Hematopoietic multipotent progenitor cell treated with erythropoietin and hydrocortisone succinate and interleukin-3 and kit ligand, for 17 days (in vitro differentiated cells): ENCODE measurements around the gene CHMP6.

Experiments used
- DNase-seq: peaks from one replicate; pipeline ENCODE4 v3.0.0-alpha.2; 2015; ENCODE audit warnings: low spot score

Gene CHMP6

DNA sequence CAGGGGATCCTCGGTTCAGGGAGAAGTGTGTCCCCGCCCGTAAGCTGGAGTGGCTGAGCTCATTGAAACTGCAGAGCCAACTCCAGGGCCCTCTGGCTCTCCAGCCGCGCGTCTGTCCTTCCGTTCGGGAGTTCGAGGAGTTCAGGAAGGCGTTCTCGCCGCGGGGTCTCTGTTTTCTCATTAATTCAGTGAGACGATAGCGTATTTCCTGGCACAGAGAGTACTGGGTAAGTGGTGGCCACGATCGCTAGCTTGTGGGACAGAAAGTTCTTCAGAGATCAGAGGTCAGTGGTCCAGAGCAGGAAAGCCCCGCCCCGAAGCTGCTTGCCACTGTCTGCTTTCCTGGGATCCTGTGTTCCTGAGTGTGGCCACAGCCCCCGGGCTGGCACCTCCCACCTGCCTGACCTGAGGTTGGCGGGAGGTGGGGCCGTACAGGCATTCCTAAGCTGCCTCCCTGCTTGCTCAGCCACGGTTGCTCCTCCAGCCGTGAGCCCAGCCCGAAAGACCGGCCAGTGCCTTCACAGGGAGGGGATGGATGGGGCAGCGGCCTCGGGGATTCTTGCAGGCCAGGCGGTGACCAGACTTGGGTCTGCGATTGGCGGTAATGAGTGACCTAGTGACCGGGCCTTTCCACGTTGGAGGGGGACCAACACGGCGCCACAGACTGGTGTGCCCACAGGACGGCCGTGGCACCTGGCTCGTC is 52.2 kb downstream of the CHMP6 start:
- no peak for DNase-seq

DNA sequence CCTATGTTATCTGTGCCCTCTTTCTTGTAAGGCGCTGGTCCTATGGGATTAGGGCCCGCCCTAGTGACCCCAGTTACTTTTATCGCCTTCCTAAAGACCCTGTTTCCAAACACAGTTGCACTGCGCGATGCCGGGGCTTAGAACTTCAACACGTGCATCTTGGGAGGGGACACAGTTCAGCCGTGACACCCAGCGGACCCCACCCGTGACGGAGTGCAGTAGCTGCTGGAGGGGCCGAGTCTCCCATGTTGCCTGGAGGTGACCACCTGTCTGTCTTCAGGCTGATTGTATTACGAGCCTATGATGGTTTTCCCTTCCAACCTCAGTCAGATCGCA is 52.8 kb downstream of the CHMP6 start:
- DNase-seq, result no peak

- no peak for DNase-seq
Observed at GRCh38 chr17:81044764-81045589, 53.3 kb downstream of the CHMP6 start.

GRCh38 chr17:81045590-81046095 is 54.0 kb downstream of the CHMP6 start:
- no peak for DNase-seq

DNA sequence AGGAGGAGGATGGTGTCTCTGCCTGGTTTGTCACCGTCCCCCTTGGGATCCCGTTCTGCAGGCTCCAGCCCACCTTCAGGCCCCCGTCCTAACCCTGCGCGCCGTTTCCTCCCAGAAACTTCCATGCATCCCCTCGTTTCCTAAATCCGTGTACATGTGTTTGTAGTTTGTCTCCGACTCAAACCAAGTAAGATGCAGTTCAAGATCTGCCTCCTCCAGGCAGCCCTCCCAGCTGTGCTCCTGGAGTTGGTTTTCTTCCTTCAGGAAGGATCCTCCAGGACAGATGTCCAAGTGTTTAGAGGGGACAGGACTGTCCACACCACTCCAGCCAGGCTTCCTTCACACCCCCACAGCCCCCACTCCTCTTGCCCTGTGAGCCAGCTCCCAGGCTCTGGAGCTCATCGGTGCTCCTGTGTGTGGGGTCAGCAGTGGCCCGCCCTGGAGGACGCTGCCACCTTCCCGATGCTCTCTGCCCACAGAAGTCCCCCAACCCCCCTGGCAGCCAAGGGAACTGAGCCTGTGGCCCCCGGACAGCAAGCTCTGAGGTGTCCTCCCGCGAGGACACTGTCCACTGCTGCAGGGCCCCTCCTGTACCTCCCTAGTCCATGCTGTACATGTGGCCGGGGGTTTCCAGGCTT is 54.6 kb downstream of the CHMP6 start:
- no peak for DNase-seq

DNA sequence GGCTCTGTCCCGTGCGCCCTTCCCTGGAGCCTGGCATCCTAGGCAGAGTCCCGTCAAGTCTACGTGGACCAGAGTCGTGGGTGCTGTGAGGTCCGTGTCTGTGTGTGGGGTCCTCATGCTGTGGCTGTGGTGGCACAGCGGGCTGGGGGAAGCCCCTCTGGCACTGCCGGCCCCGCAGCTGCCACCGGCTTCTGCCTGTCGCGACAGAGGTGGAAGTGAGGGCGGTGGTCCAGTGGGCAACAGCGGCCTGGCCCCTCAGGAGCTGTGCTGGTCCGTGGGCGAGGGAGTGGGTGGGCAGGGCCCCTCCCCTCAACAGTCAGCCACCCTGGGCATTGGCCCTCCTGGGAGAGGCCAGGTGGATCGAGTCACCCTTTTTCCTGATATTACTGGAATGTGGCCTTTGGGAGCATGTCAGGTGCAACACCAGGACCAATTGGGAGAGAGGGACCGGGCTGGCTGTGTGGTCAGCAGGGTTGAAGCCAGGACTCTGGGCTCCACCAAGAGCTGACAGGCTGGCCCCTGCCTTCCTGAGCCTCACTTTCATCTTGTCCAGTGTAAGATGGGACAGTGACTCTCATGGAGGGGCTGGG is 55.2 kb downstream of the CHMP6 start:
- no peak for DNase-seq

DNA sequence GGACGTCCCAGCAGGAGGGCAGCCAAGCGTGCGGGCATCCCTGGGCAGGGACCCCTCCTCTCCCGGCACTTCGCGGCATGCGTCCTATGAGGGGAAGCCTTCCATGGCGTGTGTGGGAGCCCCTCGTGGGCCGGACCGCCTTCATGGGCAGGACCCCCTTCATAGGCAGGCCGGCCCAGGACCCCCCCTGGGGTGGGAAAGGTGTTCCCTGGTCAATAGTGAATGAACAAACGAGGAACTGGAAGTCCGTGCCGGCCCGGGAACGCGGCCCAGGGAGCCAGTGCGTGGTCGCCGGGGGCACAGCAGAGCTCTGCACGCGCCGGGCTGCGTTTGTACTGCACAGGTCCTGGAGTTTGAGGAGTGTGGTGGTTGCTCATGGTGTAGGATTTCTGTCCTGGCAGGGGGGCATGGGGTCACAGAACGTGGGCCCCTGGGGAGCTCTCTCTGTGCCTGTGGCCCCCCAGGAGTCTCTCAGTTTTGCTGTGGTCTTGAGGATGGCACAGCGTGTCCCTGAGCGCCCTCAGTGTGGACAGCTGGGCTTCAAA is 57.3 kb downstream of the CHMP6 start:
- no peak for DNase-seq

DNA sequence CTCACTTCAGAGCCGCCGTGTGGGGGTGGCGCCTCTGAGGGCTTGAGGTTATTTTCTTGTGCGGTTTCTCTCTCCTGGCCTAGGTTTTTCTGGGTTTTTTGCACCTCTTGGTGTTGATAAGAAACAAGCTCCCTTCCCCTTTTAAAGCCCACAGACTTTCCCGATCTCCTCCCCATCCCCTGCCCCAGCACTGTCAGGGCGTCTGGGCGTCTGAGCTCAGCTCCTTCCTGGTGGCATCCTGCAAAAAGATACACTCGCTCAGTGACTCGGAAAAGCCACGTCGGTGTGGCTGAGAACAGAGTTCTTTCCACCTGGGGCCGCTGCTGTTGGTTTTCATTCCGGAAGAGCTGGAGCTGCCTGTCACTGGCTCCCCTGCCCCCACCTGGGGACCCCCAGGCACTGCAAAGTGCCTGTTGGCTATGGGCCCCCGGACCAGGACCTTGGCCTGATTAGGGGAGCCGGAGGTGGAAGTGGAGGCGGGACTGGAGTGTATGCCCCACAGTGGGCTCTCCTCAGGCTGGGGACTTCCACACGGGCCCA is 57.8 kb downstream of the CHMP6 start:
- no peak for DNase-seq
